ENCODE data around the gene OCLN.
"Not testable (repeated sequence)": the region's sequence is repeated elsewhere in the genome, so short reads cannot be mapped to it uniquely, and the experiment has no call there.

The OCLN gene

GRCh38 chr5:69492391-69492922 is at the start of gene OCLN:
Gene OCLN, plus strand, starts transcription at chr5:69492790. Its CDS starts 11,455 bp downstream, at chr5:69504245.
- peak; percentile 74 for DNase-seq

GRCh38 chr5:69444127-69444754 is 48.3 kb upstream of the OCLN start:
- no peak for DNase-seq

GRCh38 chr5:69449511-69449910 is 43.1 kb upstream of the OCLN start:
- DNase-seq, result no peak

- no peak for DNase-seq
Measured at GRCh38 chr5:69450116-69450515, 42.5 kb upstream of the OCLN start.

- not testable (repeated sequence) for DNase-seq
Measured at GRCh38 chr5:69450527-69450926, 42.1 kb upstream of the OCLN start.

GRCh38 chr5:69451941-69452647 is 40.5 kb upstream of the OCLN start:
- peak; percentile 38 for DNase-seq

GRCh38 chr5:69453487-69453886 is 39.1 kb upstream of the OCLN start:
- DNase-seq, result not testable (repeated sequence)

GRCh38 chr5:69454460-69455249 is 37.9 kb upstream of the OCLN start:
- DNase-seq, result no peak

GRCh38 chr5:69455428-69455988 is 37.1 kb upstream of the OCLN start:
- not testable (repeated sequence) for DNase-seq

- DNase-seq, result no peak
Measured at GRCh38 chr5:69462170-69462569, 30.4 kb upstream of the OCLN start.

GRCh38 chr5:69466375-69466774 is 26.2 kb upstream of the OCLN start:
- not testable (repeated sequence) for DNase-seq

- no peak for DNase-seq
Measured at GRCh38 chr5:69467442-69468225, 25.0 kb upstream of the OCLN start.

GRCh38 chr5:69468631-69469030 is 24.0 kb upstream of the OCLN start:
- no peak for DNase-seq

GRCh38 chr5:69471516-69471915 is 21.1 kb upstream of the OCLN start:
- not testable (repeated sequence) for DNase-seq

GRCh38 chr5:69472535-69473143 is 20.0 kb upstream of the OCLN start:
- not testable (repeated sequence) for DNase-seq

- DNase-seq, result no peak
Measured at GRCh38 chr5:69477170-69477569, 15.4 kb upstream of the OCLN start.

GRCh38 chr5:69478296-69478695 is 14.3 kb upstream of the OCLN start:
- not testable (repeated sequence) for DNase-seq

GRCh38 chr5:69484891-69485290 is 7.7 kb upstream of the OCLN start:
- no peak for DNase-seq

GRCh38 chr5:69485471-69485870 is 7.1 kb upstream of the OCLN start:
- peak; percentile 52 for DNase-seq

GRCh38 chr5:69489246-69489645 is 3.3 kb upstream of the OCLN start:
- DNase-seq, result no peak

GRCh38 chr5:69491027-69491426 is 1.6 kb upstream of the OCLN start:
- no peak for DNase-seq

All from NCI-H2029 treated with DMSO at 0.1 percent for 48 hours (cell line).